ENCODE results near the gene ZNF70. TPM values are rescaled to one million over a fixed set of nuclear protein-coding genes. Genes with fewer than 3 reads are reported as not detected.
"Not testable (repeated sequence)": the region's sequence is repeated elsewhere in the genome, so short reads cannot be mapped to it uniquely, and the experiment has no call there.

The ZNF70 gene
- total RNA-seq, 1 donor from 2014 or later = 4.6 TPM

- no peak for DNase-seq
Observed at GRCh38 chr22:23756891-23757290, 6.0 kb upstream of the ZNF70 start.

DNA sequence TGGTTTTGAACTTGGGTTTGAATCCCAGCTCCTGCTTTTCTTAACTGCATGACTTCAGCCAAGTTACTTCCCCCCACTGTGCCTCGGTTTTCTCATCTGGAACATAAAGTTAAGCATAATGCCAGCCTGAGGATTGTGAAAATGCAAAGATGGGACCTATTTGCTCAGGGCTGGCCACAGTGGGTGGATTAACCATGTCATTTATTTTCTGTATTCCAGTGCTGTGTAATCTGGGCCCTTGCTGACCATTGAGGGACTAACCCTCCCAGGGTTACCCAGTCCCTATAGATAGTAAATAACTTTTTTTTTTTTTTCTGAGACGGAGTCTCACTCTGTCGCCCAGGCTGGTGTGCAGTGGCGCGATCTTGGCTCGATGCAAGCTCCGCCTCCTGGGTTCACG, 4.8 kb upstream of the ZNF70 start:
- no peak for DNase-seq

GRCh38 chr22:23754980-23755636, 4.2 kb upstream of the ZNF70 start:
- DNase-seq = no peak

- DNase-seq = no peak
Observed at GRCh38 chr22:23754220-23754919, 3.5 kb upstream of the ZNF70 start, which contains the start of gene VPREB3. Gene VPREB3, minus strand, starts transcription at chr22:23754425. Its CDS starts 62 bp downstream, at chr22:23754363.

GRCh38 chr22:23753385-23753784, 2.5 kb upstream of the ZNF70 start:
- no peak for DNase-seq

GRCh38 chr22:23752750-23753149, 1.8 kb upstream of the ZNF70 start:
- no peak for DNase-seq

- no peak for DNase-seq
Observed at GRCh38 chr22:23752090-23752691, 1.3 kb upstream of the ZNF70 start.

GRCh38 chr22:23751441-23751996, 607 bp upstream of the ZNF70 start:
- DNase-seq = peak; percentile 66

- DNase-seq = no peak
Observed at GRCh38 chr22:23750367-23750713, 572 bp downstream of the ZNF70 start.

DNA sequence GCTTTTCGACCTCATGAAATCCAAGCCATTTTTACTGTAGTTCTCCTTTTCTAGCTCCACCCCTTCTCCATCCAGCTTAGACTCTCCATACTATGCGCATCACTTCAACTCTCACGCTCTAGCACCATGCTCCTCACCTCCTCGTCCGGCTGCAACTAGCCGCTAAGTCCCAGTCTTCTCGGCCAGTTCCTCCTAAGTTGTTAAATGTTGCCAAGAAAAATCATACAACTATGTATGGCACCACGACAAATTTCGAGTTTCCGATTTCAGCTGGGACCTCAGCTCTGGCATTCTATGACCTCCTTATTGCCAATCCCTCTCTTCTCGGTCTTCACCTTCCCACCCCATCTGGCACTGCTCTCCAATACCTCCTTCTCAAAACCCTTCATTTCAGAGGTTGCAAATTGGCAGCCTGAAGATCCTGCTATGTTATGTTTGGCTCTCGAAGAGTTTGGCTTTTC, 1.0 kb downstream of the ZNF70 start:
- DNase-seq = peak; percentile 64

DNA sequence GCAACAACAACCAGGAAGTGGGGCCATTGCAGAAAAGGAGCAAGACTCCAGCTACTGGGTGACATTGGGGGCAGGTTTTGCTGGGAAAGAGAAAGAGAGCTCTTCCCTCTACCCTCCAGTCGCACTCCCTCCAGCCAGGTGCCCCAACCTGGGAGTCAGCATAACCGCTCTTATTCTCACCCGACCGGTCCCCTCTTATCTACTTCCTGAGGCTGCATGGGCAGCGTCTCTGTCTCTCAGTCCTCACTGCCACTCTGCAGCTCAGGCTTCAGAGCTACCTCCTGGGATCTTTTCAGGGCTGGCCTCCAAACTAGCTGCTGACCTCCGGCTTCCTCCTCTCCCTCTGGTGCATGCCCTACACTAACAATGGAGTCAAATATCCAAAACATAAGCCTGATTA, 5.1 kb downstream of the ZNF70 start:
- no peak for DNase-seq

GRCh38 chr22:23744485-23744884, 6.4 kb downstream of the ZNF70 start:
- DNase-seq = no peak

DNA sequence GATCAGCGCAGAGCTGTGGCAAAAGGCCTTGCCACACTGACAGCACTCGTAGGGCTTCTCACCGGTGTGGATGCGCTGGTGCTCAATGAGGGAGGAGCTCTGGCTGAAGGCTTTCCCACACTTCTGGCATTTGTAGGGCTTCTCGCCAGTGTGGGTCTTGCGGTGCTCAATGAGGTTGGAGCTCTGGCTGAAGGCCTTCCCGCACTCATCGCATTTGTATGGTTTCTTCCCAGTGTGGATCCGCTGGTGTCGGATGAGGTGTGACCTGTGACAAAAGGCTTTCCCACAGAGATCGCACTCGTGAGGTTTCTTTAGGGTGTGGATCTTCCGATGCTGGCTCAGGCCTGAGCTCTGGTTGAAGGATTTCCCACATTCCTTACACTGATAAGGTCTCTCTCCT, 6.9 kb downstream of the ZNF70 start:
- no peak for DNase-seq

- DNase-seq = peak; percentile 90
Observed at GRCh38 chr22:23743303-23743705, 7.6 kb downstream of the ZNF70 start.

DNA sequence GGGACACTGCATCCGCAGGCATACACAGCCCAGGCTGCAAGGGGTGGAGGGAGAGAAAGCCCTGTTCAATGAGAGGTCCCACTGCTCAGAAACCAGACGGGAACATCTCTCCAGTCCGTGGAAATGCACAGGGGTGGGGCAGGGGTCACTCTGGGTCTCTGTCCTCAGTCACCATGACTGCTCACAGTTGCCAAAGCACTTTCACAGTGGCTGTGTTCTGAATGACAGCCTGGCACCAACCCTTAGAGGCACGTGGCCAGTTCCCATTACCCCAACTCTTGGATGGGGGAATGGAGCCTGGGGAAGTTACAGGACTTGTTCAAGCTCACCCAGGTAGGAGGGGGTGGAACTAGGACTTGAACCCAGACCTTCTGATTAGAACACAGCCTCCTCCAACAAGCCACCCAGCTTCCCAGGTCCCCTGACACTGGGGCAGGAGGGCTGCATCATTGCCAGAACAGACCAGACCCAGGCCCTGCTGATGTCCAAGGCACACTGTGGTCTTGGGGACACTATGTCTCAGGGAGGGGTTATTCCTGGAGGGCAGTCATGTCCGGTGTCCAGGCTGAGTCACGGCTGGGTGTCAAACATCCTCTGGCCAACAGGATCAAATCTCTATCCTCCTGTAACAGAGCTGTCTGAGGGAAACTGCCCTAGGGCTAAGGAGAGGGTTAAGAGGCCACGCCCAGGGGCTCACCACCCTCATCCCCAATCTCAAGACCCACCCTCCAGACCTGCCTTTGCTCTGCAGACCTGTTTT, 8.2 kb downstream of the ZNF70 start:
- DNase-seq = no peak

GRCh38 chr22:23737696-23738095, 13.2 kb downstream of the ZNF70 start:
- DNase-seq = peak; percentile 48

DNA sequence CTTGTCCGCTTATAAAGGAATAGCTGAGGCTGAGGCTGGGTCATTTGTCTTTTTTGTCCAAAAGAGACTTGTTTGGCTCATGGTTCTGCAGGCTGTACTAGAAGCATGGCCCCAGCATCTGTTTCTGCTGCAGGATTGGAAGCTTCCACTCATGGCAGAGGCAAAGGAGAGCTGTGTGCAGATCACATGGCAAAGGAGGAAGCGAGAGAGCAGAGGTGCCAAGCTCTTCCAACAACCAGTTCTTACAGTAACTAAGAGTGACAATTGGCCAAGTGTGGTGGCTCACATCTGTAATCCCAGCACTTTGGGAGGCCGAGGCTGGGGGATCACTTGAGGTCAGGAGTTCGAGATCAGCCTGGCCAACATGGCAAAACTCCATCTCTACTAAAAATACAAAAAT, 22.8 kb downstream of the ZNF70 start:
- not testable (repeated sequence) for DNase-seq

- peak; percentile 25 for DNase-seq
Observed at GRCh38 chr22:23722724-23723123, 28.2 kb downstream of the ZNF70 start.

DNA sequence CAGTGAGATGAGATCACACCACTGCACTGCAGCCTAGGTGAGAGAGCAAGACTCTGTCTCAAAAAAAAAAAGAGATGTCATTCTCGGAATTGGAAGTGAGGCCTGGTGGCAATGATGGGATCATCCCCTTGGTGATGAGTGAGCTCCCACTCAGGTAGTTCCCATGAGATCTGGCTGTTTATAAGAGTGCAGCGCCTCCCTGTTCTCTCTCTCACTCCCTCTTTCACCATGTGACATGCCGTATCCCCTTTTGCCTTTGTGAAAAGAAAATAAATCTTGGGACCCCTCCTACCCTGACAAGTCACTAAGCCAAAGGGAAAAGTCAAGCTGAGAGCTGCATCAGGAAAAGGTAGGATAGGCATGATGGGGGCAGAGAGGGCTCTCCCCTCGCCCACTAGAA, 28.8 kb downstream of the ZNF70 start:
- no peak for DNase-seq

GRCh38 chr22:23720855-23721254, 30.1 kb downstream of the ZNF70 start:
- no peak for DNase-seq

DNA sequence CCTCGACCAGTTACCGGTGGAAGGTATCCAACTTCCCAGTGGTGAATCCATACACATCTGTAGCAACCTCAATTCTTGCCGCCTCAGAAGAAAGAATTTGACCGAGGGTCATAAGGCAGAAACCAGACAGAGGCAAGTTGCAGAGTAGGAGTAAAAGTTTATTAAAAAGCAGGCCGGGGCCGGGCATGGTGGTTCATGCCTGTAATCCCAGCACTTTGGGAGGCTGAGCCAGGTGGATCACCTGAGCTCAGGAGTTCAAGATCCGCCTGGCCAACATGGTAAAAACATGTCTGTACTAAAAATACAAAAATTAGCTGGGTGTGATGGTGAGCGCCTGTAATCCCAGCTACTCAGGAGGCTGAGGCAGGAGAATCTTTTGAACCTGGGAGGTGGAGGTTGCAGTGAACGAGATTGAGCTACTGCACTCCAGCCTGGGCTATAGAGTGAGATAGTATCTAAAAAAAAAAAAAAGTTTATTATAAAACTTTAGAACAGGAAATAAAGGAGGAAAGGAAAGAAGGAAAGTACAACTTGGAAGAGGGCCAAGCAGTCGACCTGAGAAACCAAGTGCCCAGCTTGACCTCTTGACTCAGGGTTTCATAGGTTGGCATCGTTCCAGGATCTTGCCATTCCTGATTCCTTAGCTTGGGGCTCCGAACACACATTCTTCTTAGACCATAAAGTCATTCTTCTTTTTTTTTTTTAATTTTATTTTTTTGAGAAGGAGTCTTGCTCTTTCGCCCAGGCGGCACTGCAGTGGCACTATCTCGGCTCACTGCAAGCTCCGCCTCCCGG, 32.3 kb downstream of the ZNF70 start:
- no peak for DNase-seq

All from tongue (tissue), 2 donors.